Activated CD4-positive, alpha-beta T cell treated with anti-CD3 and anti-CD28 coated beads for 36 hours (primary cell): Measurements from ENCODE around the gene CPNE2. TPM values are rescaled to one million over a fixed set of nuclear protein-coding genes. Genes with fewer than 3 reads are reported as not detected.

Experiments used
- ATAC-seq: fragments of 200-7000 bp; cut with Tn5 transposase; one replicate; pipeline ENCODE4 v1.10.0; 2021; ENCODE audit warnings: mild to moderate bottlenecking, moderate library complexity
- CTCF ChIA-PET: fragments of 350-600 bp; sonication (Branson Sonifier 250); formaldehyde crosslinking; loops from one replicate; lab custom pipeline; 2021; ENCODE audit warnings: antibody characterized with exemption; lab: Charles Lee
- POLR2A ChIA-PET: fragments of 350-600 bp; sonication (Branson Sonifier 250); formaldehyde crosslinking; loops from one replicate; lab custom pipeline; 2021; ENCODE audit warnings: antibody characterized with exemption, inconsistent platforms; lab: Charles Lee
- DNase-seq: peaks from one replicate; pipeline ENCODE4 v3.0.0-alpha.2; 2020
- H3K27ac Mint-ChIP-seq: one replicate; pipeline ENCODE4 v1.8.0; 2021; ENCODE audit warnings: mixed read lengths
- H3K27me3 Mint-ChIP-seq: one replicate; pipeline ENCODE4 v1.8.0; 2021; ENCODE audit warnings: mixed read lengths
- H3K36me3 Mint-ChIP-seq: one replicate; pipeline ENCODE4 v1.8.0; 2021; ENCODE audit warnings: low read depth, mixed read lengths
- H3K4me1 Mint-ChIP-seq: one replicate; pipeline ENCODE4 v1.8.0; 2021; ENCODE audit warnings: mixed read lengths
- H3K4me3 Mint-ChIP-seq: one replicate; pipeline ENCODE4 v1.8.0; 2021; ENCODE audit warnings: mild to moderate bottlenecking, moderate library complexity, mixed read lengths
- H3K9me3 Mint-ChIP-seq: one replicate; pipeline ENCODE4 v1.8.0; 2021; ENCODE audit warnings: low read depth, mixed read lengths
- intact Hi-C, 2 experiments: fragments of 100-400 bp; cut with DNase I in 1 of 2; cut with micrococcal nuclease in 1 of 2; formaldehyde crosslinking; loops; one replicate each; pipeline versions ENCODE4 v1.14.2 to v1.15.1; 2022 to 2024; cut with DNase I, micrococcal nuclease
- total RNA-seq, 2 experiments: library from RNA; stranded (reverse); gene quantifications; one replicate each; pipeline ENCODE4 v1.2.3, GENCODE V29; 2021

CPNE2 gene
- total RNA-seq, 2 experiments from 2014 or later, result 4.9 to 7.3 TPM

DNA sequence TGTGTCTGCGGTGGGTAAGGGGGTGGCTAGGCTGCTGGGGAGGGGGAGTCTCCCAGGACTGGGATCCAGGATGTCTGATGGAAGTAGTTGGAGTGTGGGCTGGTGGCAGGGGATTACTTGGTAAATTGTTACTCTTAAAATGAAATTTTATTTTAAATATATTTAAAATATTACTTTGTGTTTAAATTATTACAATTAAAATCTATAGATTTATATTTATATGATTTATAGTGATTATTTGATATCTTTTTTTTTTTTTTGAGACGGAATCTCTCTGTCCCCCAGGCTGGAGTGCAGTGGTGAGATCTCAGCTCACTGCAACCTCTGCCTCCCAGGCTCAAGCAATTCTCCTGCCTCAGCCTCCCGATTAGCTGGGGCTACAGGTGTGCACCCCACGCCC is 18.6 kb downstream of the CPNE2 start:
- Mint-ChIP-seq H3K4me1 (peaks cover 4% of the 10 kb centered on the region), H3K4me3 (no peak overlapping the region), H3K27ac (no peak overlapping the region), H3K9me3 (no peaks in the 10 kb centered on the region), H3K27me3 (no peaks in the 10 kb centered on the region), H3K36me3 (no peaks in the 10 kb centered on the region)
- intact Hi-C loops, result no loop called here
- DNase-seq (no peak), ATAC-seq (no peak)
- CTCF ChIA-PET, result interaction anchor here (0.7 to 1.3 kb wide), 3 partner anchors 18 to 292 kb away, joined by 3 to 4 read pairs (median 3); no protein-coding TSS in a partner anchor
- POLR2A ChIA-PET, result no interaction called here

- ChIA-PET CTCF (interaction anchor here (0.6 to 1.4 kb wide), 7 partner anchors 10 to 426 kb away, joined by 3 to 4 read pairs (median 3); no protein-coding TSS in a partner anchor), POLR2A (interaction anchor here (0.6 kb wide), 1 partner anchor 16 kb away, joined by 4 read pairs; no protein-coding TSS in a partner anchor)
- no peak for DNase-seq
- intact Hi-C loops, result no loop called here
- Mint-ChIP-seq H3K4me1 (peaks cover 4% of the 10 kb centered on the region), H3K4me3 (no peak overlapping the region), H3K27me3 (no peaks in the 10 kb centered on the region), H3K9me3 (no peaks in the 10 kb centered on the region), H3K36me3 (no peaks in the 10 kb centered on the region), H3K27ac (no peak overlapping the region)
- ATAC-seq, result no peak
Measured at GRCh38 chr16:57111420-57111819, 19.0 kb downstream of the CPNE2 start.

DNA sequence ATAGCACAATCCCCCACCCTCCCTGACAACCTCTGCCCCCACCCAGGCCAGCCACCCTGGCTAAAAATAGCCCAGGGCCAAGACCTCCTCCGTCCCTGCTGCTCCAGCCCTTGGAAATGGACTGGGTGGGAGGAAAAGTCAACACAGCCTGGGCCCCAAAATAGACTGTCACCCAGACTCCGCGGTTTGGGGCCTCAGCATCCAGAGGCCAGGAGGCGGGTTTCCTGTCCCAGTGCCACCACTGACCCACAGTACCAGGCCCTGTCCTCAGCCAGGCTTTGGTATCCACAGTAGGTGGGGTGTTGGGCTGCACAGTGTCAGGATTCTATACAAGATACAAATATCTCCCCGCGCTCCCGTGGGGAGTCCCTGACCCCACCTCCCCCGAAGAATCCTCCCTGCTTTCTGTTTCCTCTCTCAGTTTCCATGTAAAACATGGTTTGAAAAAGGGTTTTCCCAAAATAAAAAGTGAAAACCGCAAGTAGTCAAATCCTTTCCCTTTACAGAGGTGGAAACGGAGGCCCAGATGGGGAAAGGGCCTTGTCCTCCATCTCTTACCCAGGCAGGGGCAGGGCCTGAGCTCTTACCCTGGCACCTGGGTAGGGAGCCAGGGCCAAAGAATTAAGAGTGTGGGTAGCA is 20.1 kb downstream of the CPNE2 start:
- intact Hi-C loops, result no loop called here
- Mint-ChIP-seq H3K27ac (no peak overlapping the region), H3K27me3 (no peaks in the 10 kb centered on the region), H3K9me3 (no peaks in the 10 kb centered on the region), H3K4me1 (peaks cover 4% of the 10 kb centered on the region), H3K4me3 (no peak overlapping the region), H3K36me3 (no peaks in the 10 kb centered on the region)
- ChIA-PET CTCF (interaction anchor here (1.0 to 1.6 kb wide), 3 partner anchors 11 to 425 kb away, joined by 3 read pairs; partner anchors contain the start of gene CPNE2), POLR2A (interaction anchor here (0.6 kb wide), 1 partner anchor 23 kb away, joined by 3 read pairs; no protein-coding TSS in a partner anchor)
- DNase-seq (no peak), ATAC-seq (peak; percentile 51)

DNA sequence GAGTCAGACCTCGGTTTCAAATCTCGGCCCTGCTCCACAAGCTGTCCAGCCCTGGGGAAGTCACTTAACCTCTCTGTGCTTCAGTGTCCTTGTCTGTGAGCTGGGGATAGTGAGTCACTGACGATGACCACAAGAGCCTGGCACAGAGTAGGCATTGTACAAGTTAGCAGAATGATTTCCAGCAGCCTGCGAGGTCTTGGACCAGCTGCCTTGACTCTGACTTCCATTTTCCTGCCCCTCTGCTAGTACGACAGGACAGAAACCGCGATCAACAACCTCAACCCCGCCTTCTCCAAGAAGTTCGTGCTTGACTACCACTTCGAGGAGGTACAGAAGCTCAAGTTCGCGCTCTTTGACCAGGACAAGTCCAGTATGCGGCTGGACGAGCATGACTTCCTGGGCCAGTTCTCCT is 20.7 kb downstream of the CPNE2 start:
- no peak overlapping the region for H3K4me3 Mint-ChIP-seq
- no peaks in the 10 kb centered on the region for H3K27me3 Mint-ChIP-seq
- ChIA-PET POLR2A (no interaction called here), CTCF (interaction anchor here (1.0 to 1.6 kb wide), 3 partner anchors 17 to 30 kb away, joined by 3 read pairs; partner anchors contain the start of gene CPNE2)
- no peaks in the 10 kb centered on the region for H3K9me3 Mint-ChIP-seq
- DNase-seq (no peak), ATAC-seq (peak; percentile 70)
- H3K27ac Mint-ChIP-seq, result no peak overlapping the region
- intact Hi-C loops, result no loop called here
- H3K4me1 Mint-ChIP-seq, result peaks cover 4% of the 10 kb centered on the region
- no peaks in the 10 kb centered on the region for H3K36me3 Mint-ChIP-seq

- ChIA-PET POLR2A (no interaction called here), CTCF (interaction anchor here (0.7 to 1.6 kb wide), 4 partner anchors 18 to 186 kb away, joined by 3 to 4 read pairs (median 3); partner anchors contain the start of gene CPNE2)
- H3K4me1 Mint-ChIP-seq, result peaks cover 4% of the 10 kb centered on the region
- H3K36me3 Mint-ChIP-seq, result no peaks in the 10 kb centered on the region
- no peaks in the 10 kb centered on the region for H3K27me3 Mint-ChIP-seq
- no peak overlapping the region for H3K4me3 Mint-ChIP-seq
- intact Hi-C loops, result no loop called here
- no peaks in the 10 kb centered on the region for H3K9me3 Mint-ChIP-seq
- H3K27ac Mint-ChIP-seq, result no peak overlapping the region
- DNase-seq (no peak), ATAC-seq (no peak)
Measured at GRCh38 chr16:57113664-57114063, 21.3 kb downstream of the CPNE2 start.

DNA sequence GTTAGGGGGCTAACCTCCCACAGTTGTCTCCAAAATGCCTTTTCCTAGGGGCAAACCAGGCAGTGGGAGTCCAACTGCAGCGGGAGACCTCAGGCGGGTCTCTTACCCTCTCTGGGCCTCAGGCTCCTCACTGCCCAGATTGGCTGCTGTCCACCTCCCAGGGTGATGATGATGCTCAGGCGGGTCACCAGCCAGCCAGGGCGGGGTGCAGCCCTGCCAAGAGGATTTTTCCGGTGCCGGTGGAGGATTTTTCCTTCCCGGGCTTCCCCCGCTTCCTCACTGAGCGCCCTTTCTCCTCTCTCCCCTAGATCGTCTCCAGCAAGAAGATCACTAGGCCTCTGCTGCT is 22.8 kb downstream of the CPNE2 start:
- H3K4me1 Mint-ChIP-seq, result peaks cover 4% of the 10 kb centered on the region
- no peaks in the 10 kb centered on the region for H3K36me3 Mint-ChIP-seq
- DNase-seq, result no peak
- intact Hi-C loops, result no loop called here
- ATAC-seq, result no peak
- H3K27me3 Mint-ChIP-seq, result no peaks in the 10 kb centered on the region
- no peak overlapping the region for H3K4me3 Mint-ChIP-seq
- ChIA-PET CTCF (no interaction called here), POLR2A (interaction anchor here (0.7 kb wide), 1 partner anchor 186 kb away, joined by 3 read pairs; no protein-coding TSS in a partner anchor)
- H3K27ac Mint-ChIP-seq, result no peak overlapping the region
- H3K9me3 Mint-ChIP-seq, result no peaks in the 10 kb centered on the region

DNA sequence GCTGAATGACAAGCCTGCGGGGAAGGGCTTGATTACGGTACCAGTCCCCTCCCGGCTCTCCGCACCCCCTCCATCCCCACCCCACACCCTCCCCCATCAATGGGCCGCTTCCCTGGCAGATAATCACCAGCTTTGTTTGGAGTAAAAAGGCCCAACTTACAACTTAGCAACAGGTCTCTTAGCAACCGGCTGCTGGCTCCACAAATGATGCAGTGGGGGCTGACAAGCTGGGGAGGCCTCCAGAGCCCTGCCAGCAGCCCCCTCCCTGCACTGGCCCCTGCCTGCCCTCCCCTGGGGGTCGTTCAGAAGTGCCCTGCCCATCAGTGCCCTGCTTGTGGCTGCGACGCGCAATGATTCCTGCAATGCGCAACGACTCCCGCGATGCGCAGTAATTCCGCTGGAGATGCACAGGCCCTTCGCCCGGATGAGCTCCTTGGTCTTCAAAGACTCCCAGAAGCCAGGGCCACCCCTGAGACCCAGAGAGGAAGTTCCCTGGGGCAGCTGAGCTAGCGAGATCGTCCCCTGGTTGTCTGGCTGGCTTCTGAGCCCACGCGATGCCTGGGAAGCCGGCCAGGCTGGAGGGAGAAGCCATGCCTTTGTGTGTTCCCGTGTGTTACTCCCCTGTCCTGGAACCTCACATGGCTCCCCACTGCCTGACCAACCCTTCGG is 23.3 kb downstream of the CPNE2 start:
- no peak overlapping the region for H3K4me3 Mint-ChIP-seq
- no peak for ATAC-seq
- no peaks in the 10 kb centered on the region for H3K36me3 Mint-ChIP-seq
- POLR2A ChIA-PET, result interaction anchor here (0.7 kb wide), 1 partner anchor 186 kb away, joined by 3 read pairs; no protein-coding TSS in a partner anchor
- no peaks in the 10 kb centered on the region for H3K9me3 Mint-ChIP-seq
- DNase-seq, result no peak
- intact Hi-C loops, result no loop called here
- H3K27ac Mint-ChIP-seq, result no peak overlapping the region
- CTCF ChIA-PET, result no interaction called here
- peaks cover 4% of the 10 kb centered on the region for H3K4me1 Mint-ChIP-seq
- no peaks in the 10 kb centered on the region for H3K27me3 Mint-ChIP-seq

GRCh38 chr16:57118461-57119084 is 26.2 kb downstream of the CPNE2 start:
- POLR2A ChIA-PET, result no interaction called here
- no peak for DNase-seq
- CTCF ChIA-PET, result no interaction called here
- no peak for ATAC-seq
- H3K9me3 Mint-ChIP-seq, result no peaks in the 10 kb centered on the region
- H3K27ac Mint-ChIP-seq, result no peak overlapping the region
- H3K4me1 Mint-ChIP-seq, result peaks cover 7% of the 10 kb centered on the region
- H3K4me3 Mint-ChIP-seq, result no peak overlapping the region
- no peaks in the 10 kb centered on the region for H3K36me3 Mint-ChIP-seq
- no peaks in the 10 kb centered on the region for H3K27me3 Mint-ChIP-seq
- intact Hi-C loops, result no loop called here

GRCh38 chr16:57123216-57123973 is 31.0 kb downstream of the CPNE2 start:
- Mint-ChIP-seq H3K36me3 (no peaks in the 10 kb centered on the region), H3K27me3 (no peaks in the 10 kb centered on the region), H3K9me3 (no peaks in the 10 kb centered on the region), H3K27ac (peak overlapping the region; percentile 81), H3K4me1 (peaks cover 45% of the 10 kb centered on the region), H3K4me3 (no peak overlapping the region)
- intact Hi-C loops, result no loop called here
- ATAC-seq (no peak), DNase-seq (no peak)
- POLR2A ChIA-PET, result interaction anchor here (0.7 kb wide), 1 partner anchor 26 kb away, joined by 3 read pairs; no protein-coding TSS in a partner anchor
- CTCF ChIA-PET, result no interaction called here

DNA sequence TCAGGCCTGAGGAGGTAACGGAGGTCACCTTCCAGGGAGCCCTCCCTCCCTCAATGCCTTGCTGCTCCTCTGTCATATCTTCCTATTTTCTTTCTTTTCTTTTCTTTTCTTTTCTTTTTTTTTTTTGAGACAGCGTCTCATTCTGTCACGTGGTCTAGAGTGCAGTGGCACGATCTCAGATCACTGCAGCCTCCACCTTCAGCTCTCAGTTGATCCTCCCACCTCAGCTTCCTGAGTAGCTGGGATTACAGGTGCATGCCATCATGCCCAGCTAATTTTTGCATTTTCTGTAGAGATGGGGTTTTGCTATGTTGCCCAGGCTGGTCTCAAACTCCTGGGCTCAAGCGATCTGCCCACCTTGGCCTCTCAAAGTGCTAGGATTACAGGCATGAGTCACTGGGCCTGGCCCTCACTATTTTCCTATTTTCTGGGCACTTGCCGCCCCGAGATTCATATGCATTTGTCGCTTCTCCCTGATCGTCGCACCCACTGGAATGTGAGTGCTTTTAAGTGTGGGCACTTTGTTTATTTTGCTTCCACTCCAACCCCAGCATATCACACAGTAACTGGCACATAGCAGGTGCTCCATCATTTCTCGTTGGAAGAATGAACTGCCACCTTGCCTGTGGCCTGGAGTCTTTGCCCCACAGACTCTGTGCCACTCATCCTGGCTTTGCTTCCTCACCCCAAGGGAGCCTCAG is 31.7 kb downstream of the CPNE2 start:
- no peak for DNase-seq
- Mint-ChIP-seq H3K27me3 (no peaks in the 10 kb centered on the region), H3K4me1 (peaks cover 52% of the 10 kb centered on the region), H3K27ac (peak overlapping the region; percentile 81), H3K4me3 (no peak overlapping the region), H3K36me3 (no peaks in the 10 kb centered on the region), H3K9me3 (no peaks in the 10 kb centered on the region)
- intact Hi-C loops, result no loop called here
- ATAC-seq, result no peak
- ChIA-PET POLR2A (no interaction called here), CTCF (no interaction called here)
